Measurements from ENCODE around the gene AP4B1.

- TF ChIP-seq POLR2A (IDR thresholded peaks at IDR 0.05; ENCODE audit: low read length) (no peak), CTCF (IDR thresholded peaks at IDR 0.05) (no peak), MAX (IDR thresholded peaks at IDR 0.05) (no peak), CHD4 (IDR thresholded peaks at IDR 0.05; ENCODE audit: borderline replicate concordance) (no peak), USF2 (IDR thresholded peaks at IDR 0.05) (no peak), JUN (IDR thresholded peaks at IDR 0.05) (no peak), RAD21 (conservative IDR thresholded peaks at IDR 0.05 in 1 of 2, IDR thresholded peaks at IDR 0.05 in 1 of 2) (no peak), NR3C1 (IDR thresholded peaks at IDR 0.05) (no peak), ELK1 (IDR thresholded peaks at IDR 0.05; ENCODE audit: low read depth, low read length) (no peak), RFX5 (IDR thresholded peaks at IDR 0.05) (no peak), REST (IDR thresholded peaks at IDR 0.05) (no peak), MYC (IDR thresholded peaks at IDR 0.05; ENCODE audit: borderline replicate concordance, low read length) (no peak), BCL3 (IDR thresholded peaks at IDR 0.05) (no peak), RNF2 (IDR thresholded peaks at IDR 0.05; ENCODE audit: borderline replicate concordance, low read depth) (no peak)
Measured at GRCh38 chr1:113871597-113872113, 32.9 kb downstream of the AP4B1 start, which contains the start of gene PTPN22.

All from A549 (cell line).